ENCODE measurements around the gene DIAPH1.

DIAPH1 gene

GRCh38 chr5:141475625-141476131 lies 143.1 kb downstream of the DIAPH1 start, which contains the start of gene PCDHGC3:
Gene PCDHGC3 (plus strand): TSS chr5:141475966. CDS start chr5:141476117, 151 bp downstream.
- H3K4me2 ChIP-seq (ENCODE audit: low read depth, low read length, poor library complexity, severe bottlenecking), result peak within 1 kb of the TSS; percentile 76
- H4K20me1 ChIP-seq (ENCODE audit: insufficient read depth, low read length, poor library complexity, severe bottlenecking), result no peaks in the 10 kb centered on the region
- TF ChIP-seq CTCF (conservative IDR thresholded peaks at IDR 0.05; ENCODE audit: low read length) (peak; percentile 40; the same call in 1 of the 2 replicates), EZH2phosphoT487 (IDR thresholded peaks at IDR 0.05; ENCODE audit: borderline replicate concordance) (no peak)
- peak within 1 kb of the TSS; percentile 68 for H3K4me3 ChIP-seq (ENCODE audit: low read length, poor library complexity, severe bottlenecking)
- no peaks in the 10 kb centered on the region for H3K79me2 ChIP-seq (ENCODE audit: insufficient read depth, low read length)
- peaks cover 13% of the 10 kb centered on the region for H3K27me3 ChIP-seq (ENCODE audit: insufficient read depth, low read length, poor library complexity, severe bottlenecking)
- no peaks in the 10 kb centered on the region for H3K9me3 ChIP-seq (ENCODE audit: insufficient read depth, low read depth, low read length)
- peak within 1 kb of the TSS; percentile 76 for H2AFZ ChIP-seq (ENCODE audit: low read length)
- no peaks in the 10 kb centered on the region for H3K4me1 ChIP-seq (ENCODE audit: insufficient read depth, low read length, poor library complexity, severe bottlenecking)
- no peaks in the 10 kb centered on the region for H3F3A ChIP-seq (ENCODE audit: low read depth)
- H3K9ac ChIP-seq (ENCODE audit: low read depth, low read length, poor library complexity, severe bottlenecking), result peak within 1 kb of the TSS; percentile 17
- H3K9me2 ChIP-seq (replicated peaks; ENCODE audit: low read depth, low read length), result no peaks in the 10 kb centered on the region
- H3K36me3 ChIP-seq (ENCODE audit: insufficient read depth, low read length), result no peaks in the 10 kb centered on the region

DNA sequence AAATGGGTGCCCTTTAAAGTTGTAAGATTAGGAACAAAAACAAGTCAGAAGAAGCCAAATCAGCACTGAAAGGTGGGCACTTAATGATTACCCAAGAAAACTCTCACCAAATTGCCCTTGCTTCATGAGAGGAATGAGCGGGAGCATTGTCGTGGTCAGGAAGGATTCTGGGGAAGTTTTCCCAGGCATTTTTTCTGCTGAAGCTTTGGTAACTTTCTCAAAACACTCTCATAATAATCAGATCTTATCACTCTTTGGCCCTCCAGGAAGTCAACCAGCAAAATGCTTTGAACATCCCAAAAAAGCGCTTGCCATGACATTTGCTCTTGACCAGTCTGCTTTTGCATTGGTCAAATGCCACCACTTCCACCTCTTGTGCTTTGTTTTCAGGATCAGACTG lies 153.4 kb downstream of the DIAPH1 start:
- Histone ChIP-seq H3K4me3 (ENCODE audit: low read length, poor library complexity, severe bottlenecking) (no peak overlapping the region), H3F3A (ENCODE audit: low read depth) (no peaks in the 10 kb centered on the region), H3K9me3 (ENCODE audit: insufficient read depth, low read depth, low read length) (no peaks in the 10 kb centered on the region), H4K20me1 (ENCODE audit: insufficient read depth, low read length, poor library complexity, severe bottlenecking) (no peaks in the 10 kb centered on the region), H3K4me2 (ENCODE audit: low read depth, low read length, poor library complexity, severe bottlenecking) (no peak overlapping the region), H3K9ac (ENCODE audit: low read depth, low read length, poor library complexity, severe bottlenecking) (no peak overlapping the region), H3K36me3 (ENCODE audit: insufficient read depth, low read length) (no peaks in the 10 kb centered on the region), H3K27me3 (ENCODE audit: insufficient read depth, low read length, poor library complexity, severe bottlenecking) (no peaks in the 10 kb centered on the region), H2AFZ (ENCODE audit: low read length) (no peak overlapping the region), H3K4me1 (ENCODE audit: insufficient read depth, low read length, poor library complexity, severe bottlenecking) (no peaks in the 10 kb centered on the region), H3K79me2 (ENCODE audit: insufficient read depth, low read length) (no peaks in the 10 kb centered on the region), H3K9me2 (replicated peaks; ENCODE audit: low read depth, low read length) (no peaks in the 10 kb centered on the region)
- TF ChIP-seq EZH2phosphoT487 (IDR thresholded peaks at IDR 0.05; ENCODE audit: borderline replicate concordance) (no peak), CTCF (conservative IDR thresholded peaks at IDR 0.05; ENCODE audit: low read length) (no peak)
